Stimulated activated CD8-positive, alpha-beta memory T cell treated with anti-CD3 and anti-CD28 coated beads, Interleukin-7, amount 100 ng/mL, for 4 hours (primary cell): ENCODE results near the gene KCNJ6.
A peak's percentile ranks its signal among the peaks of the same experiment; 100 is the strongest.

ENCODE experiments used
- DNase-seq, 2 donors: peaks; one replicate each; pipeline ENCODE4 v3.0.0-alpha.2; 2020; ENCODE audit warnings: low read depth in 2 of 2

The KCNJ6 gene

DNA sequence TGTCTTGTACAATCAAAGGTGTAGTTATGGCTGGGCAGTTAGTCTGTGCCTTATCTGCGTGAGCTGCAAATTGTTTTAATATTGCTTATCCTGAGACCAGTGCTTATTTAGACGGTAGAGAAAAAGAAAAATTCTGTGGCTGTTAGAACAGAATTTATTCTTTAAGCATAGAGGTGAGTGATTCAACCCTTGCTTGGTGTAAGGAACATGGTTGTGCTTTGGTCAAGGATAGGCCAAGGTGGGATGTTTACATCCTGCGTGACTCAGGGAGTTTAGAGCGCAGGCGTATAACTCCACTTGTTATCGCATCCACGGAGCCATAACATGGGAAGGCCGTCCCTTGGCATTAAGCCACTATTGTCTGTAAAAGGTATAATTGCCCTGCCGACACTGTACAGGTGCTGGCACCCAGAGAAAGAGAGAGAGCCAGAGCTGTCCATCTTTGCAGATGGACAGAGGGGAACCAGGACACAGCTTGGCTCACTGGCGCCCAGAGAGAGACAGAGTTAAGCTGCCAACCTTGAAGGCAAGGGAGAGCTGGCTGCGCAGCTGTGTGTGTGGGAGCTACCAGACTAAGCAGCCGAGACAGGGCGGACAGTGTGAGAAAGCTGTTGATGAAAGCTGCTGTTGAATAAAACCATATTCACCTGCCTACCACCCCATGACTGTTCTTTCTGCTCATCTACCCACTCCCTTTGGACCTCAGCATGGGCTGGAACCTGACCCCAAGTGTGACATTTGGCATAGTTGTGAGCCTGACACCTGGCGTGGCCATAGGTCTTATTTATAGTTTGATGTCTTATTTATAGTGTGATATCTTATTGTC is 349.3 kb downstream of the KCNJ6 start:
- DNase-seq: no peak

DNA sequence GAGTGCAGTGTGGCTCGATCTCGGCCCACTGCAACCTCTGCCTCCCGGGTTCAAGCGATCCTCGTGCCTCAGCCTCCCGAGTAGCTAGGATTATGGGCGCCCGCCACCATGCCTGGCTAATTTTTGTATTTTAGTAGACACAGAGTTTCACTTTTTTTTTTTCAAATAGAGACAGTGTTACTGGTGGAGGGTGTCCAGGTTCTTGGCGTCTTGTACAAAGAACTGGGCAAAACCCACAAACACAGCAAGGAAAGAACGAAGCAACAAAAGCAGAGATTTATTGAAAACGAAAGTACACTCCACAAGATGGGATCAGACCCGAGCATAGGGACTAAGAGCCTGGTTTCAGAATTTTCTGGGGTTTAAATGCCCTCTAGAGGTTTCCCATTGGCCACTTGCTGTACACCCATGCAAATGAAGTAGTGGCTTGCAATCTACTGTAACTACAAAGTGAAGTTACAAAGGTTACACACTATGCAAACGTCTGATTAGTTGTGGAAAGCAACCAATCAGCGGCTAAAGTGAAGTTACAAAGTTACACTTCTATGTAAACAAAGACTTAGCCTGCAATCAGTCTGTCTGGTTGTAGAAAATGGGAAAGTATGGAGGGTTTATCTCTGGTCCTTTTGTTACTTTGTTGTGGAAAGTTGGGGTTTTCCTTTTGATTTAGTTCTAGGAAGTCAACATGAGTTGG is 350.6 kb downstream of the KCNJ6 start:
- no peak for DNase-seq

DNA sequence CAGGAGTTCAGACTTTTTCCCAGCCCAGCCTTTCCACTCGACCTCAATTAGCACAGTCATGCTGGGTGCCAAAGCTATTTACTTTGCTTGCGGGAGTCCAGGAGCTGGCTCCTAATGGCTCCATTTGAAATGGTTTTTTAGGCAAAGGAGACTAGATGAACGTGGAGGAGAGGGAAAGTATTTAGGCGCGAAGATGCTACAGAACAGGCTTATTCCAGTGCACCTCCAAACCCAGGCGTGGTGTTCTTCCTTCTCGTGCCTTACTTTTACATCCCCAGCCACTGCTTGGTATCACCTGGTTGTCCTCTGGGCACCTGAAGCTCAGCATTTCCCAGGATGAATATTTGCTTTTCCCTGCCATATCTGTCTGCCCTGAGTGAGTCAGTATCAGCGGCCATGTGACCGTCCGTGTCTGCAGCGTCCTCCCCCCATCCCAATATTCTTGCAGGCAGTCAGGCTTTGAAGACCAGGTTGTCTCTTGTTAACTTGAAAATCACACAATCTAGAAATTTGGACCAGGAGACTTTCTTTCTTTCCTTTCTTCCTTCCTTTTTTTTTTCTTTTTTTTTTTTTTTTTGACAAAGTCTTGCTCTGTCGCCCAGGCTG is 351.2 kb downstream of the KCNJ6 start:
- no peak for DNase-seq

DNA sequence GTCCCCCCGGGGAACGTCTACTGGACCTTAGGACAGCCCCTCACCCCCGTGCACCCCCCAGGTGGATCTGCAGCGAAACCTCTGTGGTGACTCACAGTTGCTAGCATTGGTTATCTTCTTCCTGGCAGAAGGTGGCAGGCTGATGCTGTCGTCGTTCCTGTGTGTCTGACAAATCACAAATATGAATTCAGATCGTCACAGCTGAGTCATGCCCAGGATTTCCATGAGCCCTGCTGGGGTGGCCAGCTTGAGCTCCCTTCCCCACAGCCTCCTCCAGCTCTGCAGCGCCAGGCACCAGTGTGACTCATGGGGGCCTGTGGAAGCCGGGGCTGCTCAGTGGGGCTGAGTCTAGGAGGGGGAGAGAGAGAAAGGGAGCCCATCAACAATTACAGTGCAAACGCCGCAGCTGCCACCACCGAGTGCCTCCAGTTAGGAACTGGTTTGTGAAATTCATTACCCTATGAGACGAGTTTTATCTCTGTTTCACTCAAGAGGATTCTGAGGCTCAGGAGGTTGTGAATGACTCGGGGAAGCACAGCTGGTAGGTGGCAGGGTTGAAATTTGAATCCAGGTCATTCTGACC is 351.8 kb downstream of the KCNJ6 start:
- DNase-seq: peak; percentile 90 to 94

DNA sequence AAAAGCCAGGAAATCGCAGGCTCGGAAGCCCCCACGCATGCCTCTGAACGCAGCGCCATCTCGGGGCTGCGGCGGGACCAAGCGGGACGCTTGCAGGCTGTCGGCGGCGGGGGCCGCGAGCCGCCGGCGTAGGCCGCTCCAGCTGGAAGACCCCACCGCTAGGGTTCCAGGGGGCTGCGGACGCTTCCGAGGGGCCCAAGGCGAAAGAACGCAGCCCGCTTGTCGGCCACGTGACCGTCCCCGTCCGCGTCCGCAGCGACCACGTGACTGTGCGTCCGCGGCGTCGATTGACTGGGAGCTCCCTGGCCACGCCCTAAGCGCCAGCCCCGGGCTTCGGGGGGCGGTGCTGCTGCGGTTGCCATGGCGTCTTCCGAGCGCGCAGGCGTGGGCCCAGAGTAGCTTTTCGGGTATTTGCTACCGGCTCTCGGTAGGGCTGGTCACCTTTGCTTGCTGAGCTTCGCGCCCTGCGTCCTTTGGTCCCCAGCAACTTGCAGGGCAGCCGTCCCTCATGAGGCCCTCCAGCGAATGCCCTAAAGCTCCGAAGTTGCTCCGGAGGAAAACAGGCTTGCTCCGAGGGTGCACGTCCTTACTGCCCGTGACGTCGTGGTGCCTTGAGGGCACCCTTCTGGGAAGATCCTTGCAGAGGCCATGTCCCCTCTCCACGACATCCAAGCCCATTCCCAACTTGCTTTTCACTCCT is 352.5 kb downstream of the KCNJ6 start:
- DNase-seq: peak; percentile 81 to 93

DNA sequence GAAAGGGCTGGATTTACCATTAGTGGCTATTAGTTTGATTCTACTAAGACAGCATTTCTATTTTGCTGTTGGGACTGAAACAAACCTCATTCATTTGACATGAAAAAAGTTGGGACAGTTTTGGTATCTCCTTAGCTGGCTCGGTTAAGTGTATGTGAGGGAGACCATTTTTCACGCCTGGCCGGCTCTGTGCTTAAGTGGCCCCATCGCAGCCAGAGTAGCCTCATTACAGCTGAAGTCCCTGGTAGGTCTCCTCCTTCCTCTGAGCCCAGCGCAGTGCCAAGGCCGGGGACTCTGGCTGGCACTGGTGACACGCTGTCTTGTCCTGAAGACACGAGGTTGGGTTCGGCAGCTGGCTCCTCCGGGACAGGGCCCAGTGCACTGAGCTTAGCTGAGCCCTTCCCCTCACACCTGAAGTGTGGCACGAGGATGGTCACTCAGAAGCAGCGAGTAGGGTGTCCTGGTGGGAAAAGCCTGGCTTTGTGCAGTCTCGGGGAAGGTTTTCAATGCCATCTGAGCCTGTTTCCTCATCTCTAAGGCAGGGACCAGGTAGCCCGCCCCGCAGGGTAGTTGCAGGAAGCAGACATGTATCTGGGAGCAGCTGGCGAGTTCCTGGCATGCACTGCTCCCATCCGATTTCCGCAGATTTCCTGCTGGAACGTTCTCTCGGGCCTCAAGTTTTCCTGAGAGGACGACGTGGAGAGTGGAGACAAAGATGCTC is 353.2 kb downstream of the KCNJ6 start:
- DNase-seq: peak in 1 of 2 donors; percentile 5

DNA sequence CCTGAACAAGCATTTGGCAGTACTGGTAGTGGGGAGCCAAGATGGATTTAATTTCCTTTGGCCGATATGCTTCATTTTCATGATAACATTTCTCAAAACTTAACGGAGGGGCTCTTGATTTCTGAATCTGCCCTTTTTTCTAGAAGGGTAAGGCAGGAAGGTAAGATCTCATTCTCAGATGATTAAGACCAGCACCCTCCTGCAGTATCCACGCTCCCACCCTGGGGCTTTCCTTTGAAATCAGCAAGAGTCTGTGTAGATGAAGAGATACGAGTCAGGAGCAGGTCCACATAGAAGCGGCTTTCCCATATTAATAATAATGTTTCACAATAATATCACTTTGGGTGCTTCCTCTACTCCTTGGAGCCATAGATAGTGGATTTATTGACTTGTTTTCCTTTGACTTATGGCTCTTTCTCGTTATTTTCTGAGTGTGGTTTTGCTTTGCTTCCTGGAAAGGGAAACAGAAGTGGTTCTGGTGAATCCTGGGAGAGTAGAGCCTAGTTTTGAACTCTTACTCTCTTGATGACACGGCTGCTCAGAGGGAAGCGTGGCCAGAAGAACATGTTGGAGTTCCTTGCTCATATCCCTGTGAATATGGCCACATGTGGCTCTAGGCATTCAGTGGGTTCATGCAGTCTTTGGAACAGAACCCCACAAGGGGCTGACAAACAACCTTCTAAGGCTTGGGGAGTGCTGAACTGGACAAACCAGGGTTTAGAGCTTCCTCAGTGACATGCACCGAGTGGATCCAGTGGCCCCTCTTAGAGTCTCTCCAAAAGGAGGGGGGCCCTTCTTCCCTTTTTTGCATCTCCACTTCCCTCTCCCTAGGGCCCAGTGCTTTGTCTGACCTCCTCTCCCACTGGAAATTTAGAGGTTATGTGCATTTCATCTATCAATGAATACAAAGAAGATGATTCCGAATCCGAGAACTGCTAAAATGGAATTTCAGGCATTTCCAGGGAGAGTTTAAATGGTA is 354.0 kb downstream of the KCNJ6 start:
- DNase-seq: no peak

DNA sequence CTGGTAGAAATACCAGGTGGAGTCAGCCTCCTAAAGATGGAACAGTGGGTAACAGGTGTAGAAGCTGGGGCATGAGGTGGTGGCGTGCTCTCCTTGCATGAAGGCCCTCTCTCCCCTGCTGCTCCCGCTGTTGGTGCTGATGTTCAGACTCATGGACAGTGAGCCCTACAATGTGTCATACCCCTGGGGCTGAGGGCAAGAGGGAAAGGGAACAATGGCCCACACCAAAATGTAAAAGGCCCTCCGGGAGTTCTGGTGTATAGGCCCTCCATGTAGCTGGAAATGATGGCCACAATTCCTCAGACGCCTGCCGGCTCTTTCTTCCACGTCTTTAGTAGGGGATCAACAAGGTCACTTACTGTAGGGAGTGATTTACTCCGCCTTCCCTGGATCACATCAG is 354.8 kb downstream of the KCNJ6 start:
- DNase-seq: no peak

DNA sequence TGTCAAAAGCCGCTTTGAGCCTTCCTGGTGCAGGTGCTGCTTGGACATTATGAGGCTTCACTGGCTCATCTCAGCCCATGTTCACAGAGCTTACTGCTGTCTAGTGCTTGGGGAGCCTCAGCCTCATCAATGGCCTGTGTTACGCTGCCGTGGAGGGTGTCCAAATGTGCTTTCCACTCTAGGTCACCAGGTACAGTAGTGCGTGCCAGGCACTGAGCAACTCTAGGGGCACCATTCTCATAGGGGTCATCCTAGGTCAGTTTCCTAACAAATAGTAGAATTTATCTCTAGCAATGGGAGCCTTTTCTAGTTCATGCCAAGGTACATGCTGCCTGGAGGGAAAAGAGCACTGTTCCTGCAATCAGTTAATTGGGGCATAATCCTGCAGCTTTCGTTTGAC is 355.9 kb downstream of the KCNJ6 start:
- DNase-seq: no peak

DNA sequence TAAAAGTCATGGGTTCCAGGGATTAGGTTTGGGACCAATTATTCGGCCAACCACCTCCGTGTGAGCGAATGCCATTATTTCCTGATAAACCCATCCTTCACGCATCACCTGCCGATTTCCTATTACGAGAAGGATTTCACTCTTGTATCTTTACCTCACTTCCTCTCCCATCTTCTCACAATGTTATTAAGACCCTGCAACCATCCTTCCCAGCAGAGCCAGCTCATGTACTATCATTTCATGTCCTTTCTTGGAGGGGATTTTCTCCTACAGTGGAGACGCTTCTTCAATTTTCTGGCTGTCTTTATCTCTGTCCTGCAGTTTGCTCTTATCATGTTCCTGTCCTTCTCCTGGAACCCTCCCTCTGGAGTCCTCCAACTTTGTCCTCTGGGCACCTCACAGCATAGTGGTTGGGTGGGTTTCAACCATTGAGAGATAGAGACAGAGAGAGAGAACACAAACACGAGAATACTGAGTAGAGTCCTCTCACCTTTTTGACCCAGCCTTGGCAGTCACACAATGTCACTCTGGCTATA is 357.5 kb downstream of the KCNJ6 start:
- no peak for DNase-seq
